AG09309 (cell line): ENCODE data around the gene PCDH15.
"Not testable (repeated sequence)": the region's sequence is repeated elsewhere in the genome, so short reads cannot be mapped to it uniquely, and the experiment has no call there.

Experiments
- DNase-seq: peaks from one replicate; pipeline ENCODE4 v3.0.0-alpha.2; 2010; ENCODE audit warnings: low read depth
- H3K4me3 ChIP-seq: 2 replicates; pipeline ENCODE4 v1.5.1; 2011; ENCODE audit warnings: mild to moderate bottlenecking, low read depth, low read length, moderate library complexity; ENCODE audit not compliant: control insufficient read depth
- TF ChIP-seq, protein P1 (sequence below): IDR thresholded peaks from 2 replicates; pipeline ENCODE4 v1.5.1; 2011; ENCODE audit warnings: mild to moderate bottlenecking, low read depth, low read length, inconsistent platforms; ENCODE audit not compliant: insufficient read depth, control insufficient read depth; ENCODE audit errors: missing control alignments

The PCDH15 gene

GRCh38 chr10:54402576-54402975 lies 398.5 kb downstream of the PCDH15 start:
- no peak overlapping the region for H3K4me3 ChIP-seq
- TF ChIP-seq, protein P1, sequence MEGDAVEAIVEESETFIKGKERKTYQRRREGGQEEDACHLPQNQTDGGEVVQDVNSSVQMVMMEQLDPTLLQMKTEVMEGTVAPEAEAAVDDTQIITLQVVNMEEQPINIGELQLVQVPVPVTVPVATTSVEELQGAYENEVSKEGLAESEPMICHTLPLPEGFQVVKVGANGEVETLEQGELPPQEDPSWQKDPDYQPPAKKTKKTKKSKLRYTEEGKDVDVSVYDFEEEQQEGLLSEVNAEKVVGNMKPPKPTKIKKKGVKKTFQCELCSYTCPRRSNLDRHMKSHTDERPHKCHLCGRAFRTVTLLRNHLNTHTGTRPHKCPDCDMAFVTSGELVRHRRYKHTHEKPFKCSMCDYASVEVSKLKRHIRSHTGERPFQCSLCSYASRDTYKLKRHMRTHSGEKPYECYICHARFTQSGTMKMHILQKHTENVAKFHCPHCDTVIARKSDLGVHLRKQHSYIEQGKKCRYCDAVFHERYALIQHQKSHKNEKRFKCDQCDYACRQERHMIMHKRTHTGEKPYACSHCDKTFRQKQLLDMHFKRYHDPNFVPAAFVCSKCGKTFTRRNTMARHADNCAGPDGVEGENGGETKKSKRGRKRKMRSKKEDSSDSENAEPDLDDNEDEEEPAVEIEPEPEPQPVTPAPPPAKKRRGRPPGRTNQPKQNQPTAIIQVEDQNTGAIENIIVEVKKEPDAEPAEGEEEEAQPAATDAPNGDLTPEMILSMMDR = no peak
- DNase-seq = no peak

DNA sequence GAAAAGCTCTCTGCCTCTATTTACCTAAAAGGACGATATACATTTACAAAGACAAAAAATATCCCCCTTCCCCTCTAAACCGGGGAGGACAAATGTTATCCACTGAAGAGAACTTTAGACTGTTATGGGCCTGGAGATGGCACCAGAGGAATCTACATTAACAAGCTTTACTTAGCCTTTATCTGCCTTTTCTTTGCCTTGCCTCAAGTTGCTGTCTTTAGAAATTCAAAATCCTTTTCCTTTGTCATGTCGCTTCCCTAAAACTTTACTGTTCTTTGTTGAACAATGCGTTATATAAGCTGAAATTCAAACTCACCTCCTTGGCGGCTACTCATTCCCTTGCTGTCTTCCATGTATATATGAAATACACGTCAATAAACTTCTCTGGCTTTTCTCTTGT lies 405.0 kb downstream of the PCDH15 start:
- H3K4me3 ChIP-seq = no peak overlapping the region
- TF ChIP-seq, protein P1 = no peak
- no peak for DNase-seq

GRCh38 chr10:54394598-54394997 lies 406.4 kb downstream of the PCDH15 start:
- not testable (repeated sequence) for DNase-seq, H3K4me3 ChIP-seq

GRCh38 chr10:54372179-54372578 lies 428.9 kb downstream of the PCDH15 start:
- no peak overlapping the region for H3K4me3 ChIP-seq
- DNase-seq = no peak
- TF ChIP-seq, protein P1 = no peak

DNA sequence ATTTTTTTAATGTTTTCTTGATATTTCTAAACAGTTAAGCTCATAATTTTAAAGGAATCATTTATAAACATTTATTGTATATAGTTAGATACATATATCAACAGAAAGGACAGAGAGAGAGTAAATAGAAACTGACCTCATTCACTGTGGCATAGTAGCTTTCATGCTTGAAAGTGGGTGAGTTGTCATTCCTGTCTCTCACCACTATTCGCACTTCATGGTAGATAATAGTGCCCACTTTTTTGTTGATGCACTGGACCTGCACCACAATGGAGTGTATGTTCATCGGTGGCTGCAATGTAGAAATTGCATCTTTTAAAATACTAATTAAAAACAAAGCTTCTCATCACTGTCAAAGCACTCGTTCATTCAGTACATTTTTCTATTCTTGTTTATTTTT lies 432.0 kb downstream of the PCDH15 start:
- H3K4me3 ChIP-seq = no peak overlapping the region
- TF ChIP-seq, protein P1 = no peak
- no peak for DNase-seq

DNA sequence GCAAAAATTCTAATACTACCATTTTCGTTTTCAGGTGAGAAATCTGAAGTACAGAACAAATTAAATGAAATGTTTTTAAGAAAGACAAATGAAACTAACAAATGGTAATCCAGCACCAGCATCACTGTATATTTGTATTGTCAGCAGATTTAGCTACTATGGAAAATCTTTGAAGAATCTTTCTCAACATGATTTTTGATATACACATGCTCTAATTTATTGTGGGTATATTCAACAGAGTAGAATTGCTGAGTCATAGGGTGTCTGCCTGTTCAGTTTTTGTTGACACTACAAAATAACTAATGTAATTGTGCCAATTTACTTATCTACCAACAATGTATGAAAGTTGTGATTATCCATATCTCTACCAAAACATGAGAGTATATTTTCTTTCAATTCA lies 437.6 kb downstream of the PCDH15 start:
- TF ChIP-seq, protein P1 = no peak
- no peak for DNase-seq
- H3K4me3 ChIP-seq = no peak overlapping the region

- DNase-seq = no peak
- TF ChIP-seq, protein P1 = no peak
- no peak overlapping the region for H3K4me3 ChIP-seq
Observed at GRCh38 chr10:54342058-54342457, 459.0 kb downstream of the PCDH15 start.
